HepG2 (cell line): ENCODE data around the gene ADGRF1. TPM values are rescaled to one million over a fixed set of nuclear protein-coding genes. Genes with fewer than 3 reads are reported as not detected.

Experiments
- ARID5B ChIP-seq: IDR thresholded peaks from 2 replicates; pipeline ENCODE4 v1.4.0; 2020; ENCODE audit warnings: mild to moderate bottlenecking, missing genetic modification reagents
- GATAD1 ChIP-seq: IDR thresholded peaks from 2 replicates; pipeline ENCODE4 v1.6.1; 2016; ENCODE audit warnings: missing genetic modification reagents, missing compliant biosample characterization
- GLI4 ChIP-seq: sonication (generic); formaldehyde crosslinking; IDR thresholded peaks from 2 replicates; pipeline ENCODE4 v1.5.1; 2020; ENCODE audit warnings: missing genetic modification reagents, mild to moderate bottlenecking, moderate library complexity, borderline replicate concordance
- HNF4A ChIP-seq: sonication (generic); formaldehyde crosslinking; IDR thresholded peaks from 2 replicates; pipeline ENCODE4 v1.4.0; 2020; ENCODE audit warnings: missing genetic modification reagents
- PHF8 ChIP-seq: sonication (generic); formaldehyde crosslinking; IDR thresholded peaks from 2 replicates; pipeline ENCODE4 v1.5.0; 2020; ENCODE audit warnings: missing genetic modification reagents
- PTBP1 ChIP-seq: fragments of 200-400 bp; formaldehyde crosslinking; IDR thresholded peaks from 2 replicates; pipeline ENCODE4 v1.6.1; 2018; ENCODE audit warnings: low read length, low read depth; ENCODE audit not compliant: poor library complexity, severe bottlenecking
- SMARCC2 ChIP-seq: fragments of 450-650 bp; IDR thresholded peaks from 2 replicates; pipeline ENCODE4 v1.6.1; 2017; ENCODE audit warnings: antibody characterized with exemption, mild to moderate bottlenecking
- SNAI1 ChIP-seq: sonication (generic); formaldehyde crosslinking; IDR thresholded peaks from 2 replicates; pipeline ENCODE4 v1.5.0; 2020; ENCODE audit warnings: mild to moderate bottlenecking, missing genetic modification reagents, borderline replicate concordance
- ZBTB46 ChIP-seq: sonication (generic); formaldehyde crosslinking; IDR thresholded peaks from 2 replicates; pipeline ENCODE4 v1.4.0; 2020; ENCODE audit warnings: mild to moderate bottlenecking, missing genetic modification reagents, borderline replicate concordance
- ZFP90 ChIP-seq: sonication (generic); formaldehyde crosslinking; IDR thresholded peaks from 2 replicates; pipeline ENCODE4 v1.8.0; 2022; ENCODE audit warnings: missing genetic modification reagents, mild to moderate bottlenecking, inconsistent platforms, borderline replicate concordance
- ZNF232 ChIP-seq: sonication (generic); formaldehyde crosslinking; IDR thresholded peaks from 2 replicates; pipeline ENCODE4 v1.4.0; 2020; ENCODE audit warnings: missing genetic modification reagents, borderline replicate concordance
- ZNF280D ChIP-seq: sonication (generic); formaldehyde crosslinking; IDR thresholded peaks from 2 replicates; pipeline ENCODE4 v1.5.1; 2020; ENCODE audit warnings: mild to moderate bottlenecking, missing genetic modification reagents
- ZNF761 ChIP-seq: sonication (generic); formaldehyde crosslinking; conservative IDR thresholded peaks from 2 replicates; pipeline ENCODE4 v1.4.0; 2020; ENCODE audit warnings: mild to moderate bottlenecking, missing genetic modification reagents
- polyA plus RNA-seq, 8 experiments: library from polyadenylated mRNA; depleted of rRNA in 3 of 8; stranded (reverse) in 7 of 8; unstranded in 1 of 8; fragments of >200 nt; fragmentation: Illumina TruSeq in 4 of 8; extraction: Trizol in 4 of 8; gene quantifications; 2 replicates each; pipeline versions ENCODE4 v1.2.1 to v1.2.3, GENCODE V29; 2011 to 2016; ENCODE audit warnings: low read depth in 4 of 8, missing spikeins in 1 of 8, mixed read lengths in 1 of 8; ENCODE audit not compliant: insufficient read depth in 1 of 8
- total RNA-seq, 5 experiments: library from RNA; depleted of rRNA; stranded (reverse); fragments of >200 nt; fragmentation: Illumina TruSeq; extraction: Trizol; gene quantifications; 2 replicates each; pipeline ENCODE4 v1.2.3, GENCODE V29; 2016; ENCODE audit warnings: low read depth in 1 of 5
- TF ChIP-seq, protein P1 (sequence below): sonication (generic); formaldehyde crosslinking; IDR thresholded peaks from 2 replicates; pipeline ENCODE4 v1.5.1; 2020; ENCODE audit warnings: mild to moderate bottlenecking, missing genetic modification reagents, moderate library complexity

Gene ADGRF1
- total and polyA plus RNA-seq, 2 of the 13 experiments (the other 11 are each of a cell fraction or from before 2014, with no cell fraction given) = not detected

- TF ChIP-seq ZBTB46 (CRISPR knock-in tag) (no peak), HNF4A (CRISPR knock-in tag) (peak; percentile 71), GLI4 (CRISPR knock-in tag) (no peak), GATAD1 (CRISPR knock-in tag) (no peak), ZFP90 (CRISPR knock-in tag) (no peak), ZNF761 (no peak), SNAI1 (no peak), ZNF280D (CRISPR knock-in tag) (no peak), PTBP1 (no peak), ARID5B (0 out of 2 replicates have a peak, but pooled peaks have one; percentile 33), SMARCC2 (no peak), PHF8 (CRISPR knock-in tag) (no peak), ZNF232 (no peak)
- TF ChIP-seq, protein P1, sequence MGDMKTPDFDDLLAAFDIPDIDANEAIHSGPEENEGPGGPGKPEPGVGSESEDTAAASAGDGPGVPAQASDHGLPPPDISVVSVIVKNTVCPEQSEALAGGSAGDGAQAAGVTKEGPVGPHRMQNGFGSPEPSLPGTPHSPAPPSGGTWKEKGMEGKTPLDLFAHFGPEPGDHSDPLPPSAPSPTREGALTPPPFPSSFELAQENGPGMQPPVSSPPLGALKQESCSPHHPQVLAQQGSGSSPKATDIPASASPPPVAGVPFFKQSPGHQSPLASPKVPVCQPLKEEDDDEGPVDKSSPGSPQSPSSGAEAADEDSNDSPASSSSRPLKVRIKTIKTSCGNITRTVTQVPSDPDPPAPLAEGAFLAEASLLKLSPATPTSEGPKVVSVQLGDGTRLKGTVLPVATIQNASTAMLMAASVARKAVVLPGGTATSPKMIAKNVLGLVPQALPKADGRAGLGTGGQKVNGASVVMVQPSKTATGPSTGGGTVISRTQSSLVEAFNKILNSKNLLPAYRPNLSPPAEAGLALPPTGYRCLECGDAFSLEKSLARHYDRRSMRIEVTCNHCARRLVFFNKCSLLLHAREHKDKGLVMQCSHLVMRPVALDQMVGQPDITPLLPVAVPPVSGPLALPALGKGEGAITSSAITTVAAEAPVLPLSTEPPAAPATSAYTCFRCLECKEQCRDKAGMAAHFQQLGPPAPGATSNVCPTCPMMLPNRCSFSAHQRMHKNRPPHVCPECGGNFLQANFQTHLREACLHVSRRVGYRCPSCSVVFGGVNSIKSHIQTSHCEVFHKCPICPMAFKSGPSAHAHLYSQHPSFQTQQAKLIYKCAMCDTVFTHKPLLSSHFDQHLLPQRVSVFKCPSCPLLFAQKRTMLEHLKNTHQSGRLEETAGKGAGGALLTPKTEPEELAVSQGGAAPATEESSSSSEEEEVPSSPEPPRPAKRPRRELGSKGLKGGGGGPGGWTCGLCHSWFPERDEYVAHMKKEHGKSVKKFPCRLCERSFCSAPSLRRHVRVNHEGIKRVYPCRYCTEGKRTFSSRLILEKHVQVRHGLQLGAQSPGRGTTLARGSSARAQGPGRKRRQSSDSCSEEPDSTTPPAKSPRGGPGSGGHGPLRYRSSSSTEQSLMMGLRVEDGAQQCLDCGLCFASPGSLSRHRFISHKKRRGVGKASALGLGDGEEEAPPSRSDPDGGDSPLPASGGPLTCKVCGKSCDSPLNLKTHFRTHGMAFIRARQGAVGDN (CRISPR knock-in tag) = no peak
These were observed 45.1 kb downstream of the ADGRF1 start (continued) for GRCh38 chr6:46996860-46997641.
